Activated CD8-positive, alpha-beta T cell treated with anti-CD3 and anti-CD28 coated beads for 36 hours (primary cell): ENCODE results near the gene METTL22. TPM values are rescaled to one million over a fixed set of nuclear protein-coding genes. Genes with fewer than 3 reads are reported as not detected.
A peak's percentile ranks its signal among the peaks of the same experiment; 100 is the strongest.

ENCODE experiments used
- ATAC-seq: fragments of 200-7000 bp; cut with Tn5 transposase; one replicate; pipeline ENCODE4 v1.10.0; 2021; ENCODE audit warnings: mild to moderate bottlenecking, moderate library complexity
- CTCF ChIA-PET: fragments of 350-600 bp; sonication (Branson Sonifier 250); formaldehyde crosslinking; loops from one replicate; lab custom pipeline; 2021; ENCODE audit warnings: antibody characterized with exemption; lab: Charles Lee
- POLR2A ChIA-PET: fragments of 350-600 bp; sonication (Branson Sonifier 250); formaldehyde crosslinking; loops from one replicate; lab custom pipeline; 2021; ENCODE audit warnings: antibody characterized with exemption; lab: Charles Lee
- DNase-seq: peaks from one replicate; pipeline ENCODE4 v3.0.0-alpha.2; 2020
- H3K27ac Mint-ChIP-seq: one replicate; pipeline ENCODE4 v1.8.0; 2021; ENCODE audit warnings: mild to moderate bottlenecking, mixed read lengths
- H3K27me3 Mint-ChIP-seq: one replicate; pipeline ENCODE4 v1.8.0; 2021; ENCODE audit warnings: mixed read lengths
- H3K36me3 Mint-ChIP-seq: one replicate; pipeline ENCODE4 v1.8.0; 2021; ENCODE audit warnings: low read depth, mixed read lengths
- H3K4me1 Mint-ChIP-seq: one replicate; pipeline ENCODE4 v1.8.0; 2021; ENCODE audit warnings: low read depth, mixed read lengths
- H3K4me3 Mint-ChIP-seq: one replicate; pipeline ENCODE4 v1.8.0; 2021; ENCODE audit warnings: mild to moderate bottlenecking, moderate library complexity, mixed read lengths
- H3K9me3 Mint-ChIP-seq: one replicate; pipeline ENCODE4 v1.8.0; 2021; ENCODE audit warnings: mixed read lengths
- CTCF ChIP-seq: fragments of 200-600 bp; IDR thresholded peaks from one replicate; pipeline ENCODE4 v1.8.0; 2022; ENCODE audit warnings: antibody characterized with exemption, mild to moderate bottlenecking
- intact Hi-C: fragments of 100-400 bp; cut with micrococcal nuclease; formaldehyde crosslinking; loops from one replicate; pipeline ENCODE4 v1.10.0; 2022
- total RNA-seq, 2 experiments: library from RNA; stranded (reverse); gene quantifications; one replicate each; pipeline ENCODE4 v1.2.3, GENCODE V29; 2021

Gene METTL22
- total RNA-seq, 2 experiments from 2014 or later = 31.7 to 31.9 TPM

- ChIA-PET POLR2A (no interaction called here), CTCF (interaction anchor here (0.7 to 1.7 kb wide), 3 partner anchors 23 to 157 kb away, joined by 4 to 9 read pairs (median 4); partner anchors contain the start of gene METTL22)
- intact Hi-C loops = no loop called here
- ATAC-seq (peak; percentile 85), DNase-seq (peak; percentile 44)
- no peak for TF ChIP-seq CTCF
- H3K4me1 Mint-ChIP-seq = peaks cover 10% of the 10 kb centered on the region
- no peaks in the 10 kb centered on the region for H3K27me3 Mint-ChIP-seq
- peaks cover 59% of the 10 kb centered on the region for H3K36me3 Mint-ChIP-seq
- H3K27ac Mint-ChIP-seq = peak overlapping the region; percentile 62
- H3K9me3 Mint-ChIP-seq = no peaks in the 10 kb centered on the region
- H3K4me3 Mint-ChIP-seq = no peak overlapping the region
These were observed 23.0 kb downstream of the METTL22 start for GRCh38 chr16:8644211-8645140.

GRCh38 chr16:8645141-8645521 is 23.6 kb downstream of the METTL22 start:
- Mint-ChIP-seq H3K36me3 (peaks cover 54% of the 10 kb centered on the region), H3K4me1 (peaks cover 10% of the 10 kb centered on the region), H3K27me3 (no peaks in the 10 kb centered on the region), H3K27ac (peak overlapping the region; percentile 62), H3K4me3 (no peak overlapping the region), H3K9me3 (no peaks in the 10 kb centered on the region)
- no peak for ATAC-seq
- TF ChIP-seq CTCF = no peak
- CTCF ChIA-PET = interaction anchor here (0.7 to 1.7 kb wide), 4 partner anchors 24 to 291 kb away, joined by 3 to 9 read pairs (median 4); partner anchors contain the start of gene METTL22
- intact Hi-C loops = no loop called here
- POLR2A ChIA-PET = no interaction called here
- DNase-seq = no peak

GRCh38 chr16:8645831-8646230 is 24.3 kb downstream of the METTL22 start:
- Mint-ChIP-seq H3K27me3 (no peaks in the 10 kb centered on the region), H3K27ac (no peak overlapping the region), H3K9me3 (no peaks in the 10 kb centered on the region), H3K4me3 (no peak overlapping the region), H3K36me3 (peaks cover 54% of the 10 kb centered on the region), H3K4me1 (peaks cover 10% of the 10 kb centered on the region)
- ChIA-PET CTCF (interaction anchor here (1.0 to 1.4 kb wide), 3 partner anchors 25 to 291 kb away, joined by 3 to 4 read pairs (median 3); no protein-coding TSS in a partner anchor), POLR2A (interaction anchor here (1.5 kb wide), 1 partner anchor 24 kb away, joined by 3 read pairs; no protein-coding TSS in a partner anchor)
- intact Hi-C loops = no loop called here
- no peak for DNase-seq
- no peak for ATAC-seq
- no peak for TF ChIP-seq CTCF

GRCh38 chr16:8646326-8647053 is 25.0 kb downstream of the METTL22 start:
- TF ChIP-seq CTCF = no peak
- Mint-ChIP-seq H3K9me3 (no peaks in the 10 kb centered on the region), H3K27ac (no peak overlapping the region), H3K36me3 (peaks cover 51% of the 10 kb centered on the region), H3K4me3 (no peak overlapping the region), H3K4me1 (peaks cover 10% of the 10 kb centered on the region), H3K27me3 (no peaks in the 10 kb centered on the region)
- DNase-seq (no peak), ATAC-seq (no peak)
- ChIA-PET POLR2A (interaction anchor here (1.5 kb wide), 1 partner anchor 24 kb away, joined by 3 read pairs; no protein-coding TSS in a partner anchor), CTCF (interaction anchor here (1.0 kb wide), 1 partner anchor 234 kb away, joined by 3 read pairs; no protein-coding TSS in a partner anchor)
- intact Hi-C loops = no loop called here
